DMS153 treated with DMSO at 0.1 percent for 48 hours (cell line): Measurements from ENCODE around the gene ANKS3.

Experiments used
- DNase-seq: peaks from one replicate; lab custom pipeline; 2025; ENCODE audit not compliant: unreplicated experiment; lab: John Stamatoyannopoulos, UW

The ANKS3 gene

DNA sequence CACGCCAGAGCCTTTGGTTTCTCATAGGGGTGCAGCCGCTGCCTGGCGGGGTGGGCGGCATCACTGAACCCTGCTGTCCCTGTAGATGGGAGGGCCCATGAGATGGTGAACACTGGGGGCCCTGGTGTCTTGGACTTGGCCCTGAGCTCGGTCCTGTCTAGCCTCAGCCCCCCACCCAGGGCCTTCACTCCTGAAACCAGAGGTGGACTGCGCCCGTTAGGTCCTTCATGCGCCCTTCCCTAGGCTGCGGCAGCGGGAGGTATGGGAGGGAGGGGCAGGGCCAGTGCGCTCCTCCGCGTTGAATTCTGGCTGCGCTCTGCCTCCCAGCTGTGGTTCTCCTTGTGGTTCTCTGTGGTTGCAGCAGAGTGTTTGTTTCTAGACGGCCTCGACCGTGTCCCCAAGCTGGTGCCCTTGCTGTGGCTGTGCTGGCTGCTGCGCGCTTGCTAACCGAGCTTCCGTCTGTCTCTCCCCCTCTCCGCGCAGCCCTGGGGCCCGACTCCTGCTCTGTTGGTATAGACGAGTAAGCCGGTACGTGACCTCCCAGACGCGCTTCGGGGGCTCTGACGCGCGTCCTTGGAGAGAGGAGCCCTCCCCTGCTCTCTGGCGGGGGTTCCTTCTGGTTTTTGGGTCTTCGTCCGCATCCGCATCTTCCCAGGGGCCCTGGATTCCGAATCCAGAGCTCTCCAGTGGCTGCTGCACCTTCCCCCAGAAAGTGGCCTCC is 48.1 kb downstream of the ANKS3 start:
- no peak for DNase-seq

DNA sequence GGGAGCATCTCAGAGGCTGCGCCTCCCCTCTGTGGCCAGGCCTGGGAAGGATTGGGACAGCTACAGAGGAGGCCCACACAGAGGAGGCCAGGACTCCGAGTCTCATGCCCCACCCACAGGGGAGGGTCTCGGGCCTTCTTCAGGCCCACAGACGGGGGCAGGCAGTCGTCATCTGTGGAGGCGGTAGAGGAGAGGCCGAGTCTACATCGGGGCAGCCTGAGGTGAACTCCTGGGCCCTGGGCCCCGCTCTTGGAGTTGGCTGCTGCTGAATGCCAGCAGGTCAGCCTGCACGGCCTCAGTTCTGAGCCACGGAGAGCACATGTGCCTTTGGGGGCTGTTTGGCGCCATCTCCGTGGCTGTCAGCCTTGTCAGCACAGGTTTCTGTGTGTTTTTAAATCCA is 48.8 kb downstream of the ANKS3 start:
- no peak for DNase-seq

DNA sequence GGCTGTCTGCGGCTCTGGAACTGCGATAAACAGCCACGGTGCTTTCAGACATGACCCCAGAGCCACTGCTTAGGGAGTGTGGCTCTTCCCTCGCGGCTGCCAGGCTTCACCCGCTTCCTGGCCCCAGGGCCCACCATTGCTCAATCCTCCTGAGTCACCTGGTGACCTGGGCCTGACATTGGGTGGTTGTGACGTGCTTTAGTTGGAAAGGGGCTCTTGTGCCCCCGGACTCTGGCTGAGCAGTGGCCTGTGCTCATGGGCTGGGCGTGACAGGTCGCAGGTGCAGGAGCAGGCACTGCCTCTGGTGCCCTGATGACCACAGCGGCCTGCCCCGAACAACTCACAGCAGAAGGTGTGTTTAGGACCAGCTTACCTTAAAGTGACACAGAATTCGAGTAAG is 49.3 kb downstream of the ANKS3 start:
- no peak for DNase-seq

DNA sequence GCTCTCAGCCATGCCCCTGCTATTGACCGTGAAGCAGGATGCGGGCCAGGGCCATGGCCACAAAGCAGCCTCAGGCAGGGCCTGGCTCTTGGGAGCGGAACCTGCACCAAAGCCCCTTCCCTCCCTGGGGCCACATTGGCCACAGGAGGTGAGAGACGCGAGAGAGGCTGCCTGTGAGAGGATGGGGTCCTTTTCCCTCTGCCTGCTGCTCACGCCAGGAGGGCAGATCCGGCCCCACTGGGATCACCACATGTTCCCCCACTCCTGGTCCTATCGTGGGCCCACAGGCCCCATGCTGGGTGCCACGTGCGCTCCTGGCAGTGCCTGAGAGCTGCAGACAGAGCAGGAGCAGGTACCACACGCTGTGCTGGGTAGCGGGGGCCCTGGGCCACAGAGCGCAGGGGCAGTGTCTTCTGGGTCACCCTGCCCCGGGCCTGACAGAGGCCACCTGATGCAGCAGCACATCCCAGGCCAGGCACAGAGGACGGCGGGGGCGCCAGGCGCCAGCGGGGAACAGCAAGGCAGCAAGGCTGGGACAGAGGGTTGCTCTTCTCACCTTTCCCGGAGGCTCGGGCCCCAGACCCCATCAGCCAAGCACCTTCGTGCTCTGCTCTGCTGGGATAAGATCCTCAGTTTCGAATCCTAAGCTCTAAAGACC is 49.9 kb downstream of the ANKS3 start:
- DNase-seq = no peak

DNA sequence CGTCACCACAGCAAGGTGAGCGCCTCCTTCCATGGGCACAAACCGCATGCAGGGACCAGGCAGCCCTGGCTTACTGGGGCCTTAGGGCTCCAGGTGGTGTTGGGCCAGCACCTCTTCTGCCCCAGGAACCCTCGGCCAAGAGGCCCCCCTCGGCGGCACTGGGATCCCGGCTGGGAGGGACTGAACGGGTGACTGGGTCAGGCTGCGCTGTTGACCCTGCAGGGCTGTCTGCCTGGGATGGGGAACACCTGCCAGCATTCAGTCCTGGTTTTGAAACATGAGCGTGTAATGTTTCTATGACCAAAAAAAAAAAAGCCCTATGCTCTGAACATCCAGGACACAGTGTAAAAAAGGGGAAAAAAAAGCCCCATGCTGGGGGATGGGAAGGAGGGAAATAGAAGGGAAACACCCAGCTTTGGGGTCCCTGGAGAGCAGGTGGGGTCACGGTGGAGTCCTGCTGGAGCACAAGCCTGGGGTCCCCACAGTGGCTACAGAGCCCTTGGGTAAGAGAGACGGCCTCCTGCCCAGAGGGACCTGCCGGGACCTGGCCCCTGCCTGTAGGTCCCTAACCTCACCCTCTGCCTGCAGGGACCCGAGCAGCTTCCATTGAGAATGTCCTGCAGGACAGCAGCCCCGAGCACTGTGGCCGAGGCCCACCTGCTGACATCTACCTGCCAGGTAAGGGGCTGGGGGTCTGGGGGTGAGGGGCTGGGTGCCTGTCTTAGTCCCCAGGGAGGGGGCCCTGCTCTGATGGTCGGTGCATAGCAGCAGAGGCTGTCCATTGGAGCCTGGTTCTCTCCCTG is 50.6 kb downstream of the ANKS3 start:
- no peak for DNase-seq

DNA sequence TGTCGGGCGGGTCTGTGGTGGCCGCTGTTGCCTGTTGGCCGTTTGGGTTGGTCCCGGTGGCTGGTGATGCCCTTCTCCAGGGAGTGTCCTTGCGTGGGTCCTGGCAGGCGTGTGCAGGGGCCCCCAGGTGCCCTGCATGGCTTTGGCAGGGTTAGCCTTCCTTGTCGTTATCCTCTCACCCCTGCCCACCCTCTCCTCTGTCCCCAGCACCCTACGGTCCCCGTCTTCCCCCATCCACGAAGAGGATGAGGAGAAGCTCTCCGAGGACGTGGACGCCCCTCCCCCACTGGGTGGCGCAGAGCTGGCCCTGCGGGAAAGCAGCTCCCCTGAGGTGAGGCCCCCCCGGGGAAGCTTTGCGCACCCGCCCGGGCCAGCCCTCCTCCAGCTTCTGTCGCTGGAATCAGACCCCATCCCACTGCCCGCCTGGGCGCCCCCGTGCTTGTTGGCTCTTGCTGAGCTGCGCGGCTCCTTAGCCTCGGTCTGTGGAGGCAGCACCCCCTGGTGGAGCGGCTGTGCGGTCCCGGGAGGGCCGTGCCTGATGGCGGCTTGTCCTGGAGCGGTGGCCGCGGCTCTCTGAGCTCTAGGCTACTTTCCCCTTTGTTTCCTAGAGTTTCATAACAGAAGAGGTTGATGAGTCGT is 51.3 kb downstream of the ANKS3 start:
- no peak for DNase-seq

DNA sequence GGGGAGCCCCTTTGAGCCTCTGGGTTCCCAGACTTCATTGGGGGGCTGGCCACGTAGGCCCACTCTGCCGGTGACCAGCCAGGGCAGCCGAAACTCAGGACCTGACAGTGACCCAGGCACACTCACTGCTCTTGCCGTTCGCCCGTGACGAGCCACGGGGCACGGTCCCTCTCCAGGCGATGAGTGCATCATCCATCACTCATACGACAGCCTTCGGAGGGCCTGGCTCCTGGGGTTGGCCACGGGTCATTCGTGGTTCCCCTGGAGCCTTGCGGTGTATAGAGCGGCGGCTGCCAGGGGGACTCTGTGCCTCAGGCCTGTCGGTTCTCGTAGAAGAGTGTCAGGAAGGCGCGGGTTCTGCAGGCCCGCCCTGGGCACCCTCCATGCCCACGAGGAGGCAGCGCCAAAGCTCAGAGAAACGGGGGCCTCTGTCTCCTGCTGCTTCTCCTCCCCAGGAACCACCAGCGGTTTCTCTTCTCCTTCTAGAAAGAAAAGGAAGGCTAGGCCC is 51.9 kb downstream of the ANKS3 start:
- no peak for DNase-seq

DNA sequence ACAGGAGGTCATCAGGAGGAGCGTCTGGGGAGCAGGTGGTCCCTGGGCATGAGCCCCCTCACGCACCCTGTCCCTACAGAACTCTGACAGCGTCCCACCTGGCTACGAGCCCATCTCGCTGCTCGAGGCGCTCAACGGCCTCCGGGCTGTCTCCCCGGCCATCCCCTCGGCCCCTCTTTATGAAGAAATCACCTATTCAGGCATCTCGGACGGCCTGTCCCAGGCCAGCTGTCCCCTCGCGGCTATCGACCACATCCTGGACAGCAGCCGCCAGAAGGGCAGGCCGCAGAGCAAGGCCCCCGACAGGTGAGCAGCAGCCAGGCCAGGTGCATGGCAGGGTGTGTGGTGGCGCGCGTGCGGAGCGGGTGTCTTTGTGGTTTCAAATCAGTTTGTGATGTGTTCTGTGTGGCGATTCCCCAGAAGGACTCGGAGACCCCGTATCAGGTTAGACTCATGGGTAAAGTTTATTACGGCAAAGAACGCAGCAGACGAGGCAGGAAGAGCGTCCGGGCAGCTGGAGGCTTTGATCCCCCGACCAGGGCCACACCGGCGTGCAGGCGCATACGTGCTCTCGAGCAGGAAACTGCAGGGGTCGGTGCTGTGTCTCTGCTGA is 52.5 kb downstream of the ANKS3 start:
- DNase-seq = no peak

DNA sequence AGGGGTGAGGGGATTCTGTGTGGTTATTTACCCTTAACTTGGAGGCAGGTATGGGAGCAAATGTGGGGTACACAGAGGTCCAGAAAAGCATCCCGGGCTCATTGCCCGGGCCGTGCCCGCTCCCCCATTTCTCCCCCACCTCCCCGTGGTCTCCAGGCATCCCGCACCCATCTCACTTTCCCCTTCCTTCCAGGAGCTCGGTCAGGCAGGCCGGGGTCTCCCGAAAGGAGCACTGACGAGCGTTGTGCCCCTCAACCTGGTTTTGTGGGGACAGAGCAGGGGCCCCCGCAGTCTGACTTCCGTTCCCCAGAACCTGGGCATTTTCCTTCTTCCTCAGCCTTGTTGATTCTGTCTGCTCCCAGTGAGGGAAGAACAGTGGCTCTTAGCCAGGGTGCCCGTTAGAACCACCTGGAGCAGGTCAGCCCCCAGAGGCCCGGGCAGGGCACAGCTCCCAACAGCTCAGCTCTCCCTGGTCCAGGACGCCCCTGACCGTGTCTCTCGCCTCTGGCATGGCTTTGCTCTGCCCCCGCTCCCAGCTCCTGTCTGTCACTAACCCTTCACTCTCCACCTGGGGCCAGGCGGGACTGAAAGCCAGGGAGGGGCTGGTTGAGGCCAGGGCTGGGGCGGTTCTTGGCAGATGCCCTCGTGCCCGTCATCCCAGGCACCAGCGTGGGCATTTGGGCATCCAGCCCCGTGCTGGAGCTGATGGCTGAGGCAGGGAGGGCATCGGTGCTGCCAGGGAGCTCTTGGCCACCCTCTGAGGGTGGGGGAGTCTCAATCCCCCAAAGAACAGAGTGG is 53.2 kb downstream of the ANKS3 start:
- DNase-seq = no peak

DNA sequence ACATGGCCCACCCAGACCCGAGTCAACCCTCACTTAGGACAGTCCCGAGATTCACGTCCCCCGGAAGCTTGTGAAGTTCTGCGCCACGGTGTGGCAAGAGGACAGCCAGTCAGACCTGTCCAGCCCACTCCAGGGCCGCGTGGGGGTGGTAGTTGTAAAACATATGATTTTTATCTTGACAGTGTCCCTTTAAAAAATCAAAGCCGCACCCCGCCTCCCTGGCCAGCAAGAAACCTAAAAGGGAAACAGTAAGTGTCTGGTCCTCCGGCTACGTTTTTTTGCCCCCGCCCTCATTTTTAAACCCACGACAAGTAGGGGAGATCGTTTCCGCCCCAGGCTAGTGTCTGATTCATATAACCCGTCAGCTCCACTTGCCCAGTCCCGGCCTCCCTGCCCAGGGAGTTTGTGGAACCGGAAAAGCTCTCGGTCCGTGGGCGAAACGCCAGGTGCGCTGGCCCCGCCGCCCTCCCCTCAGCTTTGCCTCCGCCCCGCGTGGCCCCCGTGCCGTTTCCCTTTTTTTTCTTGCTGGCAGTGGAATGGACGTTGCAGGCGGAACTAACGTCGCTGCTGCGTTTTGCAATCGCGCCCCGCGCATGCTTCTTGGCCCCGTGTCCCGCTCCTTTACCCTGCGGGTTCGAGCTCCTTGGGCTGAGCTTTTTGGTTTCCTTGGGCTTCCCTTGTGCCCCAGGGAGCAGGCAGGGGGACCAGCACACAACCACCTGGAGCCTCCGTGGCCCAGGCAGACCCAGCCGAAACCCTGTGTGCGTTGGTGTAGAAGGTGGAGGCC is 54.0 kb downstream of the ANKS3 start:
- DNase-seq = no peak

DNA sequence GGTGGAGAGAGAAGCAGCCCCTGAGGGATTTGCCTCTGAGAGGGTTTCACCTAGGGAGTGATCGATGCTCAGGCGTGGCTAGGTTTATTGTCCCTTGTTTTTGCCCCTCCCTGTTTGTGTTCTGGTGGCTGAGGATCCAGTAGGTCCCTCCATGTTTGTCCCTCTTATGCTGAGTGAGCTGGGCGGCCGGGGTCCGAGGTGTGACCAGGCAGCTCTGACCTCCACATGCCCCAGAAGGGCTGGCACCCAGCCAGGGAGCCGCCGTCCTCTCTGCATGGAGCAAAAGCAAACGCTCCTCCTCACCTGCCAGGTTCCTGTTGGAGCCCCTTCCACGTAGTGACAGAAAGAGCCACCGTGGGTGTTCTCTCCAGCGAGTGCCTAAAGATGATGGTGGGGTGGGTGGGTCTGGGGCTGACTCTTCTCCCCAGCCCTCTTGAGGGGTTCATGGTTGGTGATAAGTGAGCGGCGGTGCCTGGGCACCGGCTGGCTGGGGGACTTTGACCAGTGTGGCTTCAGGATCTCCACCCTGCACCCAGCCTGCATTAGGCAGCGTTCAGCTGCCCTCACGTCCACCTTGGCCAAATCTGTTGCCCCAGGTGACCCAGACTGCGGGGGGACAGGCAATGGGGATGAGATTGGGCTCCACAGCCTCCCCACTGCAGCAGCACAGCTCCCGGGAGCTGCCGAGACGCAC is 54.8 kb downstream of the ANKS3 start:
- no peak for DNase-seq

DNA sequence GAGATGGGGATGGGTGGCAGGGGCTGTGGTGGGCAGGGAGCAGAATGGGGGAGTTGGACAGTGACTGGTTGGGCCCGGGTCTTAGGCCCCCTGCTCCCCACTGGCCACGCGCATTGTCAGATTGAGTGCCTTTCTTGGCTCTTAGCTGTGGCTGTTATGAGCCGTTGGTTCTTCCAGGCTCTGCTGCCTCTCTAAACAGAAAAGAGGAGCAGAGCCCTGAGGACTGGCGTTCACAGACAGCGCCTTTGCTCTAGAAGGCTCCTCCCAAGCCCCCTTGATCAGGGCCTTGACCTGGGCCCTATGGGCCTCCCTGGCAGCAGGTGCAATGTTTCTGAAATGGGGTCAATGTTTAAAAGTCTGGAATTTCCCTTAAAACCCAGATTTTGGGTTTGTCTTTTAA is 55.5 kb downstream of the ANKS3 start:
- DNase-seq = no peak

DNA sequence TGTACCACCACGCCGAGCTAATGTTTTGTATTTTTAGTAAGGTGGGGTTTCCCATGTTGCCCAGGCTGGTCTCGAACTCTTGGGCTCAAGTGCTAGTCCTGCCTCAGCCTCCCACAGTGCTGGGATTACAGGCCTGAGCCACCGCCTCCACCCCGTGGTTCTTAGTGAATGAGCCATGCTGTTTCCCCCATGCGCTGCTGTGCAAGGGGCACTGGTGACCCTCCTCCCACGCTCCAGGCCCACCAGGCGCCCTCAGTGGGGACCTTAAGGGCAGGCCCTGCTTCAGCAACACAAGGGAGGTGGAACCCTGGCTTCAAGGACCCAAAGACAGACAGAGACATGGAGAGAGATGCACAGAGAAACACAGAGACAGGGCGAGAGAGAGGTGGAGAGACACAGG is 56.1 kb downstream of the ANKS3 start:
- DNase-seq = no peak

DNA sequence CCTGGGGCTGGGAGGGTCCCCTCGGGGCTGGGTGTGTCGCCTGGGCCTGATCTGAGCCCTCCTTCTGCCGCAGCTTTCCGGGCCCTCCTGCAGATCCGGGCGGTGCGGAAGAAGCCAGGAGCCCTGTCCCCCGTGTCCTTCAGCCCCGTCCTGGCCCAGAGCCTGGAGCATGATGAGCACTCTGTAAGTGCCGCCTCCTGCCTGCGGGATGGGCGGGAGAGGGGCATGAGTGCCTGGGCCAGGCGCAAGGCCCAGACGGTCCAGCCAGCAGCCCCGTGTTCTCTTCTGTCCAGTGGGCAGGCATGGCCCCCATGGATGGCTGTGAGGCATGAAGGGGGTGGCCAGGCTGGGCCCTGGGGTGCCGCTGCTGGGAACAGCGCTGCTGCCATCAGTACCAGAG is 56.7 kb downstream of the ANKS3 start:
- DNase-seq = no peak

DNA sequence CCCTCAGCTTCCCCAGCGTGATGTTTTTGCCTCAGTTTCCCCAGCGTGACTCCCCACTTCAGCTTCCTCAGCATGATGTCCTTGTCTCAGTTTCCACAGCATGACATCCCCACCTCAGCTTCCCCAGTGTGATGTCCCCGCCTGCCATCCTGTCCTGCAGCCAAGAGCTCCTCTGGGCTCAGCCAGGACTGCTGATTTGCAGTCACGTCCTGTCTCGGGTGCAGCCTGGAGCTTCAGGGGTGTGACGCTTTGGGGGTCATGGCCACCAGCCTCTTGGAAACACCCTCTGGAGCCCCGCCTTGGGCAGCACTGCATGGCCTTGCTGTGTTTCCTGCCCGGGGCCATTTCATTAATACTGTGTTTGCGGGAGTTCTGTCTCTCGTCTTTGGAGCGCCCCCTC is 57.2 kb downstream of the ANKS3 start:
- DNase-seq = no peak

DNA sequence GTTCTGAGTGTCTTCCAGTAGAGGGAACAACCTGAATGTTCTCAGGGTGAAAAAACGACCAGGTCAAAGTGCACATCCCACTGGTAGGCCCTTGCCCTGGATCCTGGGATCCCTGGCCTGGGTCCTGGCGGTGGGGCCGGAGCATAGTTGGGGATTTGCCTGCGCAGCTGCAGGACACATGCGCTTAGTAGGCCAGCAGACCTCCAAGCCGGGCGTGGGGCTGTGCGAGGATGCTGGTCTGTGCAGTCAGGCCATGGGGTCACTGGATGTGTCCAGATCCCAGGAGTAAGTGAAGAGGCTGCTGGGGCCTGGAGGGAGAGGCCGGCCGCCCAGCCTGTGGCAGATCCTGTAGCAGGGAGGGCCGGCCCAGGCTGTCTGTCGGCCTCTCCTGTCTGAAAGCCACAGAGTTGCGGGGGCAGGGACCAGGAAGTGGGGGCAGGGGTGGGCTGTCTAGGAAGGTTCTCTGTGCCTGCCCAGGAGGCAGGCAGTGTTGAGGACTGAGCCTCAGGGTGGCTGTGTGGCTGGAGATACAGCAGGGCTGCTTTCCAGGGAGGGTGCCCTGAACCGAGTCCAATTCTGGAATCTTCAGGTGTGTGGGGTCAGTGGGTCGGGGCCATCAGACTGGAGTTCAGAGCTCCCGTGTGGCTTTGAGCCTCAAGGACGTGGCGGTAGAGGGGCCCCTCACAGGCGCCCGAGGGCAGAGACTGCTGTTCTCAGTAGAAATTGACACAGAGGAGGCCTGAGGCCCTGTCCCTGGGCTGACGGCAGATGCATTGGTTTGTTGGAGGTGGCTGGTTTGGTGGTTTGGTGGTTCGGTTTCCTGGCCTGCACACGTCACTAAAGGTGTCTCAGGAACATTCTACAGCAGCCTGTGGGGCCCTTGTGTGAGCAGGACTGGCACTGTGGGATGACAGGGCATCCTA is 57.9 kb downstream of the ANKS3 start:
- no peak for DNase-seq

DNA sequence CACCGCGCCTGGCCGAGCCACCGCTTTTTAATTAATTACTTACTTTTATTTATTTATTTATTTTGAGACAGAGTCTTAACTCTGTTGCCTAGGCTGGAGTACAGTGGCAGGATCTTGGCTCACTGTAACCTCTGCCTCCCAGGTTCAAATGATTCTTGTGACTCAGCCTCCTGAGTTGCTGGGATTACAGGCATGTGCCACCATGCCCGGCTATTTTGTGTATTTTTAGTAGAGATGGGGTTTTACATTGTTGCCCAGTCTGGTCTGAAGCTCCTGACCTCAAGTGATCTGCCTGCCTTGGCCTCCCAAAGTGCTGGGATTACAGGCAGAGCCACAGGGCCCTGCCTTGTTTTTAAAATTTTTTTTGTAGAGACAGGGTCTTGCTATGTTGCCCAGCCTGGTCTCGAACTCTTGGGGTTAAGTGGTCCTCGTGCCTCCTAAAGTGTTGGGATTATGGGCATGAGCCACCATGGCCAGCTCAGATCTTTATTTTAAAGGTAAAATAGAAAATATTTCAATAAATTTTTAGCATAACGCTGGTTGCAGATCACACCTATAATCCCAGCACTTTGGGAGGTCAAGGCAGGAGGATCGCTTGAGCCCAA is 59.0 kb downstream of the ANKS3 start:
- DNase-seq = no peak
